ENCODE measurements around the gene PCDH8. TPM values are rescaled to one million over a fixed set of nuclear protein-coding genes. Genes with fewer than 3 reads are reported as not detected.

The PCDH8 gene
- total and polyA plus RNA-seq, 2 of the 13 experiments (the other 11 are each of a cell fraction or from before 2014, with no cell fraction given) = not detected

DNA sequence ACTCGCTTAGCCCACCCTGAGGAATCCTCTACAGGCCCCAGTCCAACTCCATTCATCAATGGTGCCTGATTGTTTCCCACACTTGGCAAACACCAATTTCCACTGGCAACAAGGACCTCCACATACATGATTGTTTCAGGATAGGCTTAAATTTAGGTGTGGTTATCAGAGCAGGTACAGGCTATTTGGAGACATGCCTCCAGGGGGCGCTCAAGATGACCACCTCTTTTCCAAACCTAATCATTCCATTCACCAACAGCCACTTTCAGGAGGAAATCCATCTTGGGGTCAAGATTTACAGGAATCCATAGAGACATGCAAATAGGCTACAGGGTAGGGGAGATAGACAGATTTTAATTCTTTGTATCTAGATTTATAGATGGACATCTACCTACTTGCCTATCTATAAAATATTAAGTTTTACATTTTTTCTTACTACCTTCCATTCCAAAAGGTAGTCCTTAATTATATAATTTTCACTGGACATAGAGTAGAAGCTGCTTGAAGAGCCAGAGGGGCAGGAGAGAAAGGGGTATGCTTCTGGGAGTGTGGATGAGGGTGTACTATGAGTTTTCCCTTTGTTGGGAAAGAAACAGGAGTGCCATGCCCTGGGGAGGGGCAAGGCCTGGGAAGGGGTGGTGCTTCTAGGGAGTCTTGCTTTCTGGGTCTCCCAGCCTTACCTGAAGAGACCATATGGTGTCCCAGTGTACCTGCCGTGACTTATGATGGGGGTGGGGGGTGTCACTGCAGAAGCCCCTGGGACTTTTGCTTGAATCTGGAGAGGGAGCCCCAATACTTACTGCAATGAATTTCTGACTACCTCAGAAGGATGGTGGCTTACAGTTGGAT lies 14.1 kb upstream of the PCDH8 start:
- Histone ChIP-seq H3K27me3 (ENCODE audit: control insufficient read depth in 1 of 2, insufficient read depth in 2 of 2, low read length in 2 of 2) (no peaks in the 10 kb centered on the region; a peak in 2 of 5 replicates), H3K79me2 (ENCODE audit: insufficient read depth, low read length) (no peaks in the 10 kb centered on the region), H3K36me3 (replicated peaks in 1 of 2; ENCODE audit: control insufficient read depth in 1 of 2, insufficient read depth in 2 of 2, low read length in 2 of 2) (no peaks in the 10 kb centered on the region), H3K9ac (ENCODE audit: insufficient read depth, low read depth, low read length) (no peak overlapping the region), H4K20me1 (ENCODE audit: insufficient read depth, low read length) (no peaks in the 10 kb centered on the region), H3K27ac (ENCODE audit: extremely low read length, insufficient read depth, low read length) (no peak overlapping the region), H3K4me1 (ENCODE audit: insufficient read depth, low read length) (no peaks in the 10 kb centered on the region), H3K4me2 (ENCODE audit: low read depth, low read length) (no peak overlapping the region), H3K4me3 (replicated peaks in 1 of 3; ENCODE audit: insufficient read depth in 1 of 3, low read depth in 2 of 3, low read length in 3 of 3) (no peak overlapping the region), H3K9me3 (ENCODE audit: low read length) (no peaks in the 10 kb centered on the region), H2AFZ (ENCODE audit: low read length) (no peak overlapping the region)
- in situ Hi-C loops (cut with HindIII; ENCODE audit: extremely low pct_ligation_motif_present, low pct_unique_long_range_greater_than_20kb) (no loop called here), intact Hi-C loops (cut with micrococcal nuclease; ENCODE audit: unreplicated experiment) (loop anchor here (1.0 kb wide), 1 partner anchor 106 kb away; no protein-coding TSS in a partner anchor)
- ChIA-PET CTCF (ENCODE audit: low intra/inter-chr PET ratio, low total read pairs) (interaction anchor here (1.3 kb wide), 1 partner anchor 105 kb away, joined by 4 read pairs; no protein-coding TSS in a partner anchor), POLR2A (no interaction called here)
- TF ChIP-seq NRL (CRISPR knock-in tag; IDR thresholded peaks at IDR 0.05; ENCODE audit: borderline replicate concordance) = no peak
- TF ChIP-seq PLRG1 (conservative IDR thresholded peaks at IDR 0.05) = no peak
- TF ChIP-seq ZNF17 (CRISPR knock-in tag; IDR thresholded peaks at IDR 0.05) = no peak
- TF ChIP-seq STAG1 (CRISPR knock-in tag; IDR thresholded peaks at IDR 0.05) = peak; percentile 11; the same call in 1 of the 2 replicates
- TF ChIP-seq, protein P1, sequence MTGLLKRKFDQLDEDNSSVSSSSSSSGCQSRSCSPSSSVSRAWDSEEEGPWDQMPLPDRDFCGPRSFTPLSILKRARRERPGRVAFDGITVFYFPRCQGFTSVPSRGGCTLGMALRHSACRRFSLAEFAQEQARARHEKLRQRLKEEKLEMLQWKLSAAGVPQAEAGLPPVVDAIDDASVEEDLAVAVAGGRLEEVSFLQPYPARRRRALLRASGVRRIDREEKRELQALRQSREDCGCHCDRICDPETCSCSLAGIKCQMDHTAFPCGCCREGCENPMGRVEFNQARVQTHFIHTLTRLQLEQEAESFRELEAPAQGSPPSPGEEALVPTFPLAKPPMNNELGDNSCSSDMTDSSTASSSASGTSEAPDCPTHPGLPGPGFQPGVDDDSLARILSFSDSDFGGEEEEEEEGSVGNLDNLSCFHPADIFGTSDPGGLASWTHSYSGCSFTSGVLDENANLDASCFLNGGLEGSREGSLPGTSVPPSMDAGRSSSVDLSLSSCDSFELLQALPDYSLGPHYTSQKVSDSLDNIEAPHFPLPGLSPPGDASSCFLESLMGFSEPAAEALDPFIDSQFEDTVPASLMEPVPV (CRISPR knock-in tag; IDR thresholded peaks at IDR 0.05) = no peak
- TF ChIP-seq EEA1 (CRISPR knock-in tag; IDR thresholded peaks at IDR 0.05; ENCODE audit: borderline replicate concordance) = no peak
- no peak for TF ChIP-seq PHF8 (CRISPR knock-in tag; IDR thresholded peaks at IDR 0.05)
- TF ChIP-seq, protein P2, sequence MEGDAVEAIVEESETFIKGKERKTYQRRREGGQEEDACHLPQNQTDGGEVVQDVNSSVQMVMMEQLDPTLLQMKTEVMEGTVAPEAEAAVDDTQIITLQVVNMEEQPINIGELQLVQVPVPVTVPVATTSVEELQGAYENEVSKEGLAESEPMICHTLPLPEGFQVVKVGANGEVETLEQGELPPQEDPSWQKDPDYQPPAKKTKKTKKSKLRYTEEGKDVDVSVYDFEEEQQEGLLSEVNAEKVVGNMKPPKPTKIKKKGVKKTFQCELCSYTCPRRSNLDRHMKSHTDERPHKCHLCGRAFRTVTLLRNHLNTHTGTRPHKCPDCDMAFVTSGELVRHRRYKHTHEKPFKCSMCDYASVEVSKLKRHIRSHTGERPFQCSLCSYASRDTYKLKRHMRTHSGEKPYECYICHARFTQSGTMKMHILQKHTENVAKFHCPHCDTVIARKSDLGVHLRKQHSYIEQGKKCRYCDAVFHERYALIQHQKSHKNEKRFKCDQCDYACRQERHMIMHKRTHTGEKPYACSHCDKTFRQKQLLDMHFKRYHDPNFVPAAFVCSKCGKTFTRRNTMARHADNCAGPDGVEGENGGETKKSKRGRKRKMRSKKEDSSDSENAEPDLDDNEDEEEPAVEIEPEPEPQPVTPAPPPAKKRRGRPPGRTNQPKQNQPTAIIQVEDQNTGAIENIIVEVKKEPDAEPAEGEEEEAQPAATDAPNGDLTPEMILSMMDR (CRISPR knock-in tag; IDR thresholded peaks at IDR 0.05) = peak; percentile 50
- FAIRE-seq (peak; percentile 34), ATAC-seq (peak; percentile 74), DNase-seq (ENCODE audit: low spot score) (peak; percentile 5)
- 40% methylated on average over 3 of the region's 3 CpGs for WGBS (ENCODE audit: low lambda C conversion rate)
- BruUV-seq (replicated peaks) = no TSS peak
